Upper lobe of right lung (tissue), 1 donor: Measurements from ENCODE around the gene SLC9A1. TPM values are rescaled to one million over a fixed set of nuclear protein-coding genes. Genes with fewer than 3 reads are reported as not detected.

Experiments
- ATAC-seq: fragments of 200-7000 bp; cut with Tn5 transposase; one replicate; pipeline ENCODE4 v1.9.1; 2020; ENCODE audit warnings: mild to moderate bottlenecking, moderate library complexity
- DNase-seq: peaks from one replicate; pipeline ENCODE4 v3.0.0-alpha.2; 2020
- H3K27ac ChIP-seq: fragments of 200-600 bp; one replicate; pipeline ENCODE4 v1.8.0; 2022
- H3K27me3 ChIP-seq: fragments of 200-600 bp; one replicate; pipeline ENCODE4 v1.8.0; 2022; ENCODE audit warnings: mild to moderate bottlenecking
- H3K36me3 ChIP-seq: fragments of 200-600 bp; one replicate; pipeline ENCODE4 v1.8.0; 2022
- H3K4me1 ChIP-seq: fragments of 200-600 bp; one replicate; pipeline ENCODE4 v1.8.0; 2022
- H3K4me3 ChIP-seq: fragments of 200-600 bp; one replicate; pipeline ENCODE4 v1.8.0; 2022; ENCODE audit warnings: mild to moderate bottlenecking
- H3K9me3 ChIP-seq: fragments of 200-600 bp; one replicate; pipeline ENCODE4 v1.8.0; 2022
- intact Hi-C: fragments of 100-400 bp; cut with DNase I; formaldehyde crosslinking; loops from one replicate; pipeline ENCODE4 v1.11.0; 2022
- total RNA-seq: library from RNA; stranded (reverse); fragmentation: NEBNext Ultra II Directional; extraction: Animal tissue kit (Norgen Biotek cat#: 25700); gene quantifications from one replicate; pipeline ENCODE4 v1.2.1, GENCODE V29; 2021
- TF ChIP-seq, protein P1 (sequence below): fragments of 200-600 bp; IDR thresholded peaks from one replicate; pipeline ENCODE4 v1.8.0; 2022; ENCODE audit warnings: antibody characterized with exemption
- donor health status: DM: no; HTN: yes; CAD: no; lungs with severe emphysema.

SLC9A1 gene
- total RNA-seq, 1 donor from 2014 or later = 62.4 TPM

DNA sequence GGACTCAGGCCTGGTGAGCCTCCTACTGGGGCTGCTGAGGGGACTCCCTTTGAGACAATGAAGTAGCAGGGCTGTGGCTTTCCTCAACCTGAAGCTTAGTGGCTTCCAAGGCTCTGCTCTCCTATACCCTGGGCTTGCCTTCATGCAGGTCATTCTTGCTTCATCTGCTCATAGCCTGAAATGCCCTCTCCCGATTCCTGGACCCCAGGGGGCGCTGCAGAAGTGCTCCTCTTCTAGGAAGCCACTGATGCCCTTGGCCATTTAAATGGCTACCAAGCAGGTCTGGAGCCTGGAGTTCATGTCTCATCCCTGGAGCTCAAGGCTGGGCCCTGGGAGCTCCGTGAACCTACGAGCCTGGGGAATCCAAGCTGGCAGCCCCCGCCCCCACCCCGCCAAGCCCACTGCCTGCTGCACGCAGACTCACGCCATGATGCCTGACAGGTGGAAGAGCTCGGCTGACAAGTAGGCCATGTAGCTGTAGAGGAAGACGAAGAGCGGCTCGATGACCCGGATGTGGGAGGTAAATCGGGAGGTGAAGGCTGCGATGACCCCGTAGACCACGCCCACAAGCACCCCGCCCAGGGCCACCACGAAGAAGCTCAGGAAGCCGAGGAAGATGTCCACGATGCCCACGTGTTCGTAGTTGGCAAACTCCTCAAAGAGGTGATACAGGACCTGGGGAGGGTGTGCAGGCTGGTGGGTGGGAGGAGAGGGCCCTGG lies 45.7 kb downstream of the SLC9A1 start:
- TF ChIP-seq, protein P1, sequence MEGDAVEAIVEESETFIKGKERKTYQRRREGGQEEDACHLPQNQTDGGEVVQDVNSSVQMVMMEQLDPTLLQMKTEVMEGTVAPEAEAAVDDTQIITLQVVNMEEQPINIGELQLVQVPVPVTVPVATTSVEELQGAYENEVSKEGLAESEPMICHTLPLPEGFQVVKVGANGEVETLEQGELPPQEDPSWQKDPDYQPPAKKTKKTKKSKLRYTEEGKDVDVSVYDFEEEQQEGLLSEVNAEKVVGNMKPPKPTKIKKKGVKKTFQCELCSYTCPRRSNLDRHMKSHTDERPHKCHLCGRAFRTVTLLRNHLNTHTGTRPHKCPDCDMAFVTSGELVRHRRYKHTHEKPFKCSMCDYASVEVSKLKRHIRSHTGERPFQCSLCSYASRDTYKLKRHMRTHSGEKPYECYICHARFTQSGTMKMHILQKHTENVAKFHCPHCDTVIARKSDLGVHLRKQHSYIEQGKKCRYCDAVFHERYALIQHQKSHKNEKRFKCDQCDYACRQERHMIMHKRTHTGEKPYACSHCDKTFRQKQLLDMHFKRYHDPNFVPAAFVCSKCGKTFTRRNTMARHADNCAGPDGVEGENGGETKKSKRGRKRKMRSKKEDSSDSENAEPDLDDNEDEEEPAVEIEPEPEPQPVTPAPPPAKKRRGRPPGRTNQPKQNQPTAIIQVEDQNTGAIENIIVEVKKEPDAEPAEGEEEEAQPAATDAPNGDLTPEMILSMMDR = peak; percentile 28
- ATAC-seq (no peak), DNase-seq (peak; percentile 75)
- H3K9me3 ChIP-seq = no peaks in the 10 kb centered on the region
- peaks cover 34% of the 10 kb centered on the region for H3K4me1 ChIP-seq
- no peak overlapping the region for H3K27ac ChIP-seq
- peaks cover 26% of the 10 kb centered on the region for H3K36me3 ChIP-seq
- H3K4me3 ChIP-seq = no peak overlapping the region
- intact Hi-C loops = no loop called here
- H3K27me3 ChIP-seq = no peaks in the 10 kb centered on the region

- DNase-seq (no peak), ATAC-seq (no peak)
- Histone ChIP-seq H3K9me3 (no peaks in the 10 kb centered on the region), H3K4me3 (no peak overlapping the region), H3K27ac (no peak overlapping the region), H3K36me3 (peaks cover 26% of the 10 kb centered on the region), H3K27me3 (no peaks in the 10 kb centered on the region), H3K4me1 (peaks cover 28% of the 10 kb centered on the region)
- intact Hi-C loops = no loop called here
- TF ChIP-seq, protein P1 = no peak
These were observed 46.3 kb downstream of the SLC9A1 start for GRCh38 chr1:27108588-27108987.

DNA sequence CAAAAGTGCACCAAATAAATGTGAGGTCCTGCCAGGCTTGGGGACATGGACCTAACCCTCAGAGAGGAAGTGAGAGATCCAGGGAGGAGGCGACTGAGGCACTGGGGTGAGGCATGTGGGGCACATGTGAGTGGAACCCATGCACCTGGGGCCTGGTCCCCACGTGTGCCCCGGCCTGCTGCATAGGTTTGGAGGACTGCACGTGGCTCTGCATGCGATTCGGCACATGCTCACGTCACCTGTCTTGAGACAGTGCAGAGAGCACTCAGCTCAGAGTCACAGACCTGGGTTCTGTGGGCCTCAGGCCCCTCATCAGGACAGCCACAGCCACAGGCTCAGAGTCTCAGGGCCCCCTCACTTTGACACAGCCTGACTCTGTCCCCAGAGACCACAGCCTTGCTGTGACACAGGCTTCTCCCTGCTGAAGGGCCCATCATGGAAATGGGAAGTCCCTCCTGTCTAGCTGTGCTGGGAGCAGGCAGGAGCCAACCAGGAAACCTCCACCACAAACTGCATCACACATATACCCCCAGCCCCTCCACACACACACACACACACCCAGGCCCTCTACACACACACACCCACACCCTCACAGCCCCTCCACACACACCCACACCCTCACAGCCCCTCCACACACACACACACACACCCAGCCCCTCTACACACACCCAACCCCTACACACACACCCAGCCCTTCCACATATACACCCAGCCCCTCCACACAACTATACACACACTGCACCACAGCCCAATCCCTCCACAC lies 48.2 kb downstream of the SLC9A1 start:
- TF ChIP-seq, protein P1 = no peak
- Histone ChIP-seq H3K36me3 (peaks cover 20% of the 10 kb centered on the region), H3K4me1 (peaks cover 15% of the 10 kb centered on the region), H3K27ac (no peak overlapping the region), H3K4me3 (no peak overlapping the region), H3K27me3 (no peaks in the 10 kb centered on the region), H3K9me3 (no peaks in the 10 kb centered on the region)
- DNase-seq (no peak), ATAC-seq (peak; percentile 10)
- intact Hi-C loops = no loop called here

DNA sequence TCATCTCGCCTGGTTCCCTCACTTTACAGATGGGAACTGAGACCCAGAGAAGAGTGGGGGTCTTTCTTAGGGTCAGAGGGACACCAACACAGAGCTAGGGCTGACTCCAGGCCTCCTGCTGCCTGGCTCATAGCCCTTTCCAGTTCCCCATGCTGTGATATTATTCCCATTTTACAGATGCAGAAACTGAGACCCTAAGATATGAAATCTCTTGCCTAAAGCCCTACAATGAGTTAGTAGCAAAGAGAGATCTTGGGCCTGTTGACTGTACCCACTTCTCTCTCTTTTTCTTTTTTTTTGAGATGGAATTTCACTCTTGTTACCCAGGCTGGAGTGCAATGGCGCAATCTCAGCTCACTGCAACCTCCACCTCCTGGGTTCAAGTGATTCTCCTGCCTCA lies 49.9 kb downstream of the SLC9A1 start:
- DNase-seq = no peak
- no peak for ATAC-seq
- intact Hi-C loops = no loop called here
- no peak overlapping the region for H3K4me3 ChIP-seq
- no peaks in the 10 kb centered on the region for H3K9me3 ChIP-seq
- H3K4me1 ChIP-seq = peaks cover 1% of the 10 kb centered on the region
- H3K27me3 ChIP-seq = no peaks in the 10 kb centered on the region
- peaks cover 25% of the 10 kb centered on the region for H3K36me3 ChIP-seq
- TF ChIP-seq, protein P1 = no peak
- no peak overlapping the region for H3K27ac ChIP-seq

- peaks cover 25% of the 10 kb centered on the region for H3K36me3 ChIP-seq
- DNase-seq (no peak), ATAC-seq (no peak)
- peaks cover 17% of the 10 kb centered on the region for H3K4me1 ChIP-seq
- H3K9me3 ChIP-seq = no peaks in the 10 kb centered on the region
- H3K27ac ChIP-seq = no peak overlapping the region
- intact Hi-C loops = loop anchor here (2.0 to 5.0 kb wide), 2 partner anchors 94 to 181 kb away; no protein-coding TSS in a partner anchor
- H3K27me3 ChIP-seq = no peaks in the 10 kb centered on the region
- TF ChIP-seq, protein P1 = no peak
- no peak overlapping the region for H3K4me3 ChIP-seq
These were observed 51.4 kb downstream of the SLC9A1 start for GRCh38 chr1:27103498-27103897.
